ENCODE measurements around the gene TMPRSS4.

The TMPRSS4 gene

GRCh38 chr11:118091690-118092089, 14.8 kb downstream of the TMPRSS4 start:
- Histone ChIP-seq H3K4me1 (ENCODE audit: insufficient read depth, low read length) (peaks cover 4% of the 10 kb centered on the region), H3K27me3 (ENCODE audit: insufficient read depth, low read length) (no peaks in the 10 kb centered on the region), H3K36me3 (ENCODE audit: insufficient read depth, low read length) (no peaks in the 10 kb centered on the region), H3K4me3 (ENCODE audit: low read length) (no peak overlapping the region), H2AFZ (ENCODE audit: low read depth, low read length) (no peak overlapping the region), H3K9me3 (ENCODE audit: low read length) (peaks cover 8% of the 10 kb centered on the region)

- no peak overlapping the region for H3K4me3 ChIP-seq (ENCODE audit: low read length)
- no peaks in the 10 kb centered on the region for H3K27me3 ChIP-seq (ENCODE audit: insufficient read depth, low read length)
- no peak overlapping the region for H2AFZ ChIP-seq (ENCODE audit: low read depth, low read length)
Observed at GRCh38 chr11:118092907-118093571, 16.2 kb downstream of the TMPRSS4 start.

DNA sequence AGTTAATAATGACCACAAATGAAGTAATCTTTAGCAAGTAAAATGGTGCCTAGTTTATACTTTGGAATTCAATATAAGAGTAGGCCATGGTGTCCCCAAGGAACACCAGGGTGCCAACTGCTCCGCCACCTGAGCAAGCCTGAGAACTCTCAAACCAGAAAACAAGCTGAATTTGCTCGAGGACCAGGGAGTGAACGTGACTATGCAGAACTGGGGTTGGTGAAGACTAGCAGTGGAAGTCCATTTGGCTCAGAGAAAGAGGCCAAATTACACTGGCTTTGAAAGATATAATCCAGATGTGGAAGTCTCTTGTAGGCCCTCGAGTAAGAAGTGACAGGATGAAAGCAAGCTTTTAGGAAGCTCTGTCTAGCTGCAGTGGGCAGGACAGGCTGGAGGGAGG, 18.6 kb downstream of the TMPRSS4 start:
- H3K36me3 ChIP-seq (ENCODE audit: insufficient read depth, low read length), result no peaks in the 10 kb centered on the region
- H3K4me3 ChIP-seq (ENCODE audit: low read length), result no peak overlapping the region
- H2AFZ ChIP-seq (ENCODE audit: low read depth, low read length), result no peak overlapping the region
- peaks cover 12% of the 10 kb centered on the region for H3K27me3 ChIP-seq (ENCODE audit: insufficient read depth, low read length)
- peaks cover 4% of the 10 kb centered on the region for H3K4me1 ChIP-seq (ENCODE audit: insufficient read depth, low read length)
- H3K9me3 ChIP-seq (ENCODE audit: low read length), result no peaks in the 10 kb centered on the region

More at GRCh38 chr11:118092907-118093571, 16.2 kb downstream of the TMPRSS4 start:
- no peaks in the 10 kb centered on the region for H3K36me3 ChIP-seq (ENCODE audit: insufficient read depth, low read length)
- peaks cover 6% of the 10 kb centered on the region for H3K9me3 ChIP-seq (ENCODE audit: low read length)
- peaks cover 4% of the 10 kb centered on the region for H3K4me1 ChIP-seq (ENCODE audit: insufficient read depth, low read length)

GRCh38 chr11:118095967-118096367, 19.1 kb downstream of the TMPRSS4 start:
- H3K4me1 ChIP-seq (ENCODE audit: insufficient read depth, low read length), result peaks cover 4% of the 10 kb centered on the region
- no peak overlapping the region for H3K4me3 ChIP-seq (ENCODE audit: low read length)
- no peak overlapping the region for H2AFZ ChIP-seq (ENCODE audit: low read depth, low read length)
- H3K27me3 ChIP-seq (ENCODE audit: insufficient read depth, low read length), result peaks cover 14% of the 10 kb centered on the region
- H3K36me3 ChIP-seq (ENCODE audit: insufficient read depth, low read length), result no peaks in the 10 kb centered on the region
- H3K9me3 ChIP-seq (ENCODE audit: low read length), result no peaks in the 10 kb centered on the region

DNA sequence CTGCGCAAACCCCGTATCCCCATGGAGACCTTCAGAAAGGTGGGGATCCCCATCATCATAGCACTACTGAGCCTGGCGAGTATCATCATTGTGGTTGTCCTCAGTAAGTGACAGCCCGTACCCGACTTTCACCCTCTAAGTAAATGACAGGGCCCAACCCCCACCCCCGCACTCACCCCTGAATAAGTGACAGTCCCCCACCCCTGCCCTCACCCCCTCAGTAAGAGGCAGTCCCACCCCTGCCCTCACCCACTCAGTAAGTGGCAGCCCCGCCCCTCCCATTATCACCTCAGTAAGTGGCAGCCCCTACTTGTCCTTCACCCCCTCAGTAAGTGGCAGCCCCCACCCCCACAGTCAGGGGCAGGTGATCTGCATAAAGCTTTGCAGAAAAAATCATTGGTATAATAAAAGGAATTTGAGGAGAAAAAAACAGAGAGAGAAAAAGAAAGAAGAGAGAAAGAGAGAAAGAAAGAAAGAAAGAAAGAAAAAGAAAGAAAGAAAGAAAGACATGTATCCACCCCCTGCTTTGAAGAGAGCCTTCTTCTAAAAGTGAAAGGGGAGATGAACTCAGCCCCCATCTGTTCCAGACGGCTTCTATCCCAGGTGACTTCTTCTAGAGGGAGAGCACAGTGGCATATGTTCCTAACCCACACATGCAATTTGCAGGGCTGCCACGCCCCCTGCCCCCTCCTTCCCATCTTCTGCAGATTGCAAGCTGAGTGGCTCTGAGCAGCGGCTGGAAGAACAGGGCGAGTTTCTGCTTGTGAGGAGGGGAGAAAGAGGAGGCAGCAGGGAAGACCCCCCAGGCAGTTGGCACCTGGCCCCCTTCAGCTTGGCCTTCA, 22.3 kb downstream of the TMPRSS4 start:
- H3K4me3 ChIP-seq (ENCODE audit: low read length), result no peak overlapping the region

DNA sequence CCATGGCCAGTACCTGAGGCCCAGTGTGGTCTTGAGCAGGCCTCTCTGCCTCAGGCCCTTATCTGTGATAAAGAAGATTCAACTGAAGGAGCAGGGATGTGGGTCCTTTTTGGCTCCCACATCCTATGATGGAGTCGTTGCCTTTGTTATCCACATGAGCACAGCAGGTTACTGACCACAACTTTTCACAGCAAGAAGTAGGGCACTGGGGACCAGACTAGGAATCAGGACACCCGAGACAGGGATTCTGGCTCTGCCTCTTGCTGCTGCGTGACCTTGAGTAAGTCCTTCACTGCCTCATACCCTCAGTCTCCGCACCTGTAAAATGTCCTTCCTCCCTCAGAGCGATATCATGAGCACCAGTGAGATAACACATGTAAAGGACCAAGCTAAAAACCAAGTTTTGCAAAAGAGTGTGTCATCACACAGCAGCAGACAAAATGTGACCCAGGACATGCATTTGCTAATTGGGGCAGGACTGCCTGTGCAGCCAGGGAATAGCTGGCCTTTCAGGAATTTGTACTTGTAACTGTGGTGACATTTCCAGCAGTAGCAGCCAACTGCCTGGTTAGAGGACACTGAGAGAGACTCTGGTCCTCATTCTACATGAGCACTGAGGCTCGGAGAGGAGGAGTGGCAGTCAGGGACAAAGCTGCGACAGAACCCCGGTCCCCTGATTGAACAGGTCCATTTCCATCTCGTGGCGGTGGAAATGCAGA, 23.1 kb downstream of the TMPRSS4 start:
- H3K27me3 ChIP-seq (ENCODE audit: insufficient read depth, low read length), result peaks cover 14% of the 10 kb centered on the region
- no peak overlapping the region for H3K4me3 ChIP-seq (ENCODE audit: low read length)
- no peak overlapping the region for H2AFZ ChIP-seq (ENCODE audit: low read depth, low read length)
- H3K9me3 ChIP-seq (ENCODE audit: low read length), result no peaks in the 10 kb centered on the region
- no peaks in the 10 kb centered on the region for H3K4me1 ChIP-seq (ENCODE audit: insufficient read depth, low read length)
- H3K36me3 ChIP-seq (ENCODE audit: insufficient read depth, low read length), result no peaks in the 10 kb centered on the region

More for the DNA sequence above, 22.3 kb downstream of the TMPRSS4 start:
- no peak overlapping the region for H2AFZ ChIP-seq (ENCODE audit: low read depth, low read length)
- no peaks in the 10 kb centered on the region for H3K36me3 ChIP-seq (ENCODE audit: insufficient read depth, low read length)
- H3K4me1 ChIP-seq (ENCODE audit: insufficient read depth, low read length), result no peaks in the 10 kb centered on the region
- H3K9me3 ChIP-seq (ENCODE audit: low read length), result no peaks in the 10 kb centered on the region
- H3K27me3 ChIP-seq (ENCODE audit: insufficient read depth, low read length), result peaks cover 14% of the 10 kb centered on the region

GRCh38 chr11:118100691-118101232, 23.9 kb downstream of the TMPRSS4 start:
- no peaks in the 10 kb centered on the region for H3K9me3 ChIP-seq (ENCODE audit: low read length)
- H3K27me3 ChIP-seq (ENCODE audit: insufficient read depth, low read length), result peaks cover 14% of the 10 kb centered on the region
- no peak overlapping the region for H2AFZ ChIP-seq (ENCODE audit: low read depth, low read length)
- no peak overlapping the region for H3K4me3 ChIP-seq (ENCODE audit: low read length)
- H3K36me3 ChIP-seq (ENCODE audit: insufficient read depth, low read length), result no peaks in the 10 kb centered on the region
- no peaks in the 10 kb centered on the region for H3K4me1 ChIP-seq (ENCODE audit: insufficient read depth, low read length)

DNA sequence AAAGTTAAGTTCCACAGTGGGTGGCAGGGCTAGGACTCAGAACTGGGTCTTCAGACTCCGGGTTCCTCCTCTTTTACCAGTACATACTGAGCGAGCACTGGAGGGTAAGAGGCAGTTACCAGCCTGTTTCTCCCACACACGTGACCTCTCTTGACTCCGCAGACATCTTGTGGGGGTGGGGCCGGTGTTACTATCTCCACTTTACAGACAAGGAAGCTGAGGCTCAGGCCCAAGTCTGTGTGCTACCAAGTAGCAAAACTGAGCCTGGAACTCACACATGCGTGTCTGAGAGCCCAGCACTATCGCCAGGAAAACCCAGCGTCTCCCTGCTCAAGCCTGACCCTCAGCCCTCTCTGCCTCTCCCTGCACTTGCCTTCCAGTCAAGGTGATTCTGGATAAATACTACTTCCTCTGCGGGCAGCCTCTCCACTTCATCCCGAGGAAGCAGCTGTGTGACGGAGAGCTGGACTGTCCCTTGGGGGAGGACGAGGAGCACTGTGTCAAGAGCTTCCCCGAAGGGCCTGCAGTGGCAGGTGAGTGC, 25.9 kb downstream of the TMPRSS4 start:
- H3K4me3 ChIP-seq (ENCODE audit: low read length), result no peak overlapping the region

DNA sequence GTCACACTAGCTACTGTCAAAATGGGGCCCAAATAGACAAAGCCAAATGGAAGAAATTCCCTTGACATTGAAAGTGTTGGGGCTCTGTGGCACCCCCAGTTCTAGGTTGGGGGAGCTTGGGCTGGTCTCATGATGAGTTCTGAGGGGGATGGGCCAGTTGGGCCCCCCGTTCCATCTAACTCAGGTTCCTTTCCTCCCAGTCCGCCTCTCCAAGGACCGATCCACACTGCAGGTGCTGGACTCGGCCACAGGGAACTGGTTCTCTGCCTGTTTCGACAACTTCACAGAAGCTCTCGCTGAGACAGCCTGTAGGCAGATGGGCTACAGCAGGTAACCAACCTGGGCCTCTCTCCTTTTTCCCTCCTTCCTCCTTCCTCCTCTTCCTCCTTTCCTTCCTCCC, 27.6 kb downstream of the TMPRSS4 start:
- Histone ChIP-seq H3K27me3 (ENCODE audit: insufficient read depth, low read length) (peaks cover 13% of the 10 kb centered on the region), H3K36me3 (ENCODE audit: insufficient read depth, low read length) (no peaks in the 10 kb centered on the region), H3K4me1 (ENCODE audit: insufficient read depth, low read length) (no peaks in the 10 kb centered on the region), H3K9me3 (ENCODE audit: low read length) (no peaks in the 10 kb centered on the region), H2AFZ (ENCODE audit: low read depth, low read length) (no peak overlapping the region), H3K4me3 (ENCODE audit: low read length) (no peak overlapping the region)

More for the DNA sequence above, 25.9 kb downstream of the TMPRSS4 start:
- no peaks in the 10 kb centered on the region for H3K9me3 ChIP-seq (ENCODE audit: low read length)
- H3K4me1 ChIP-seq (ENCODE audit: insufficient read depth, low read length), result no peaks in the 10 kb centered on the region
- no peak overlapping the region for H2AFZ ChIP-seq (ENCODE audit: low read depth, low read length)
- peaks cover 18% of the 10 kb centered on the region for H3K27me3 ChIP-seq (ENCODE audit: insufficient read depth, low read length)
- H3K36me3 ChIP-seq (ENCODE audit: insufficient read depth, low read length), result no peaks in the 10 kb centered on the region

- H2AFZ ChIP-seq (ENCODE audit: low read depth, low read length), result no peak overlapping the region
- no peak overlapping the region for H3K4me3 ChIP-seq (ENCODE audit: low read length)
- H3K27me3 ChIP-seq (ENCODE audit: insufficient read depth, low read length), result peaks cover 9% of the 10 kb centered on the region
- H3K4me1 ChIP-seq (ENCODE audit: insufficient read depth, low read length), result no peaks in the 10 kb centered on the region
- no peaks in the 10 kb centered on the region for H3K36me3 ChIP-seq (ENCODE audit: insufficient read depth, low read length)
- H3K9me3 ChIP-seq (ENCODE audit: low read length), result no peaks in the 10 kb centered on the region
Observed at GRCh38 chr11:118105657-118106305, 28.9 kb downstream of the TMPRSS4 start.

DNA sequence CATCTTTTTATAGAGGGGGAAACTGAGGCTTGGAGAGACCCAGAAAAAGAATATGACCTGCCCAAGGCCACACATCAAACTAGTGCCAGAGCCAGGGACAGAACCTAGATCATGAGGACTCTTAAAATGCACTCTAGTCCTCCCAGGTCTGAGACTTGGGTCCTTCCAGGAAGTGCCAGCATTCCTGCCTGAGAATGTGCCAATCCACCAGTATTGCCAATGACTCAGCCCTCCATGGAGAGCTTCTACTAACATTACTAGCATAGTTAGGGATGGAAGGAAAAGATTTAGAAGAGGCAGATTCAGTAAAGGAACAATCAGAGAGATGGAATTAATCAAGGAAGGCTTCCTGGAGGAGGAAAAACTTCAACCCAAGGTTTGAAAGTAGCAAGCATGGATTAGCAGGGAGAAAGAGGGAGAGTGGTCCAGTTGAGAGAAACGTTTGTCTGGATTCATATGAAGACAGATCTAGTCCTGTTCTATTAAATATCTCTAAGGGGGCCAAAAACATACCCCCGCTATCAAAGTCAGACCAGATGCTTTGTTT, 30.0 kb downstream of the TMPRSS4 start:
- Histone ChIP-seq H3K4me1 (ENCODE audit: insufficient read depth, low read length) (no peaks in the 10 kb centered on the region), H3K27me3 (ENCODE audit: insufficient read depth, low read length) (peaks cover 9% of the 10 kb centered on the region), H3K4me3 (ENCODE audit: low read length) (no peak overlapping the region), H3K36me3 (ENCODE audit: insufficient read depth, low read length) (no peaks in the 10 kb centered on the region), H2AFZ (ENCODE audit: low read depth, low read length) (no peak overlapping the region), H3K9me3 (ENCODE audit: low read length) (no peaks in the 10 kb centered on the region)

DNA sequence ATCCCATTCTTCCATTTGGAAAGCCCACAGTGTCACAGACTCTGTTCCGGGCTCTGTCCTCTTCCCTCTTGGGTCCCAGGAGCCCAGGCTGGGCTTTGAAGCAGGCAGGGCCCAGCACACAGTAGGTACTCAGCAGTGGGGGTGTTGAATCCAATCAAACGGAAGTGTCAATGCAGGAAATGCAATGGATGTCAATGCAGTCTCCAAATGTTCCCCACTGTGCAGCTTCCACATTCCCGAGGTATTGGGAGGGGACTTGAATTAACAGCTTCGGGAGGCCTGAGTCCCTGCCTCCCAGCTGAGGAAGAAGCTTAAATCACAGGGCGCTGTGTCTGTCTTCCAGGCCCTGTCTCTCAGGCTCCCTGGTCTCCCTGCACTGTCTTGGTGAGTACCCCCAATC, 31.6 kb downstream of the TMPRSS4 start:
- no peaks in the 10 kb centered on the region for H3K4me1 ChIP-seq (ENCODE audit: insufficient read depth, low read length)
- no peaks in the 10 kb centered on the region for H3K9me3 ChIP-seq (ENCODE audit: low read length)
- no peaks in the 10 kb centered on the region for H3K36me3 ChIP-seq (ENCODE audit: insufficient read depth, low read length)
- H3K4me3 ChIP-seq (ENCODE audit: low read length), result no peak overlapping the region
- H3K27me3 ChIP-seq (ENCODE audit: insufficient read depth, low read length), result peaks cover 9% of the 10 kb centered on the region
- no peak overlapping the region for H2AFZ ChIP-seq (ENCODE audit: low read depth, low read length)
